Right forelimb (tissue), 1 donor: ENCODE results near the gene GSTM4.

Experiments
- DNase-seq: peaks from one replicate; pipeline ENCODE4 v3.0.0-alpha.2; 2018

The GSTM4 gene

GRCh38 chr1:109655615-109656519 lies at the start of gene GSTM4:
TSS of gene GSTM4 (plus strand) at chr1:109656099. CDS start at chr1:109656390, 291 bp downstream.
- DNase-seq, result peak; percentile 81

- DNase-seq, result no peak
These were observed 46.0 kb upstream of the GSTM4 start for GRCh38 chr1:109609881-109610280.

- DNase-seq, result no peak
These were observed 45.1 kb upstream of the GSTM4 start for GRCh38 chr1:109610609-109611307.

GRCh38 chr1:109611308-109611990 lies 44.5 kb upstream of the GSTM4 start:
- no peak for DNase-seq

GRCh38 chr1:109613361-109614147 lies 42.3 kb upstream of the GSTM4 start:
- no peak for DNase-seq

- DNase-seq, result no peak
These were observed 40.0 kb upstream of the GSTM4 start for GRCh38 chr1:109615879-109616278.

GRCh38 chr1:109616391-109616790 lies 39.5 kb upstream of the GSTM4 start:
- DNase-seq, result no peak

GRCh38 chr1:109617291-109617801 lies 38.6 kb upstream of the GSTM4 start:
- no peak for DNase-seq

- DNase-seq, result no peak
These were observed 37.0 kb upstream of the GSTM4 start for GRCh38 chr1:109618661-109619575.

GRCh38 chr1:109619576-109620400 lies 36.1 kb upstream of the GSTM4 start, which contains the start of the genes AMPD2 and GNAT2:
TSS of gene AMPD2 (plus strand) at chr1:109619837. CDS start at chr1:109621176, 1,339 bp downstream.
TSS of gene GNAT2 (minus strand) at chr1:109619616. CDS start at chr1:109612870, 6,746 bp downstream.
- DNase-seq, result peak; percentile 89

- peak; percentile 79 for DNase-seq
These were observed 35.5 kb upstream of the GSTM4 start for GRCh38 chr1:109620401-109620791.

GRCh38 chr1:109620841-109621286 lies 35.0 kb upstream of the GSTM4 start:
- DNase-seq, result peak; percentile 94

- no peak for DNase-seq
These were observed 34.3 kb upstream of the GSTM4 start for GRCh38 chr1:109621379-109622136.

- DNase-seq, result no peak
These were observed 33.6 kb upstream of the GSTM4 start for GRCh38 chr1:109622137-109622892.

GRCh38 chr1:109622895-109623294 lies 33.0 kb upstream of the GSTM4 start:
- DNase-seq, result no peak

GRCh38 chr1:109623601-109624161 lies 32.2 kb upstream of the GSTM4 start:
- no peak for DNase-seq

GRCh38 chr1:109624201-109625010 lies 31.5 kb upstream of the GSTM4 start:
- DNase-seq, result no peak
